CD4-positive, alpha-beta T cell treated with Interleukin-21 for 1 hour (primary cell): ENCODE results near the gene LTF.
"Not testable (repeated sequence)": the region's sequence is repeated elsewhere in the genome, so short reads cannot be mapped to it uniquely, and the experiment has no call there.

Experiments
- DNase-seq: peaks from one replicate; pipeline ENCODE4 v3.0.0-alpha.2; 2020

The LTF gene

DNA sequence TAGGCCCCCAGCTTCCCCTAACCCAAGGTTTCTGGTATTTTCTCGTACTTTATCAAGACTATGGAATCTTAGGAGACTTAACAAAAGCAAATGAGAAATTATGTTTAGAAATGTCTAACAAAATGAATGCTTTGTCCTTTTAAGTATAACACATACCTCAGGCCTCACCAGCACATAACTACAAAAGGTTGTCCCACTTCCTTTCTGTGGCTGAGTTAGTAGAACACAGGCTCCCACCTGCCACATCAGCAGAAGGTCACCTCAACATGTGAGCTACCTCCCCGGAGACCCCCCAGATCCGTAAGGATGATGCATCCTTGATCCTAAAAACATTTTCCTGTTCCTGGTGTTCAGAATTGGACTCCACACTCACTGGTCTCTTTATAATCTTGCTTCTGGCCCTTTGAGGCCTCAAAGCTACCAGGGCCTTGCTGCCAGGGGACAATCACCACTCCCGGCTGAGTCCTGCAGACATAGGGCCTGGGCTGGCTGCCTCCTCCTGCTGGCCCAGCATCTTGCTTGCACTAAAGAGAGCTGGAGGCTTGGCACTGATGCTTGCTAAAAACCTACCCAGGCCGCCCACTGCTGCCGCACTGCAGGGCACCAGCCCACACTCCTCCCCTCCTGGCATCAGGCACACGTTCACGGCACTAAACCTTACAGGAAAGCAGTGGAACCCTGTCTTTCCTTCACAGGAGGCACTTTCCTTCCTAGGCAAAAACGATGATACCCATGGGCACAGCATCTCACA lies 54.8 kb downstream of the LTF start:
- DNase-seq, result no peak

- DNase-seq, result no peak
Observed at GRCh38 chr3:46408853-46409252, 55.9 kb downstream of the LTF start.

DNA sequence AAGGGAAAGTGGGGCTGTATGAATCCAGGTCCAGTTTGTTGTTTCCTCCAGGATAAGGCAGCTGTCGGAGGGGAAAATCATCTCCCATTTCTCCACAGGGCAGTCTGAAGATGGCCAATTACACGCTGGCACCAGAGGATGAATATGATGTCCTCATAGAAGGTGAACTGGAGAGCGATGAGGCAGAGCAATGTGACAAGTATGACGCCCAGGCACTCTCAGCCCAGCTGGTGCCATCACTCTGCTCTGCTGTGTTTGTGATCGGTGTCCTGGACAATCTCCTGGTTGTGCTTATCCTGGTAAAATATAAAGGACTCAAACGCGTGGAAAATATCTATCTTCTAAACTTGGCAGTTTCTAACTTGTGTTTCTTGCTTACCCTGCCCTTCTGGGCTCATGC lies 56.7 kb downstream of the LTF start:
- DNase-seq, result no peak

DNA sequence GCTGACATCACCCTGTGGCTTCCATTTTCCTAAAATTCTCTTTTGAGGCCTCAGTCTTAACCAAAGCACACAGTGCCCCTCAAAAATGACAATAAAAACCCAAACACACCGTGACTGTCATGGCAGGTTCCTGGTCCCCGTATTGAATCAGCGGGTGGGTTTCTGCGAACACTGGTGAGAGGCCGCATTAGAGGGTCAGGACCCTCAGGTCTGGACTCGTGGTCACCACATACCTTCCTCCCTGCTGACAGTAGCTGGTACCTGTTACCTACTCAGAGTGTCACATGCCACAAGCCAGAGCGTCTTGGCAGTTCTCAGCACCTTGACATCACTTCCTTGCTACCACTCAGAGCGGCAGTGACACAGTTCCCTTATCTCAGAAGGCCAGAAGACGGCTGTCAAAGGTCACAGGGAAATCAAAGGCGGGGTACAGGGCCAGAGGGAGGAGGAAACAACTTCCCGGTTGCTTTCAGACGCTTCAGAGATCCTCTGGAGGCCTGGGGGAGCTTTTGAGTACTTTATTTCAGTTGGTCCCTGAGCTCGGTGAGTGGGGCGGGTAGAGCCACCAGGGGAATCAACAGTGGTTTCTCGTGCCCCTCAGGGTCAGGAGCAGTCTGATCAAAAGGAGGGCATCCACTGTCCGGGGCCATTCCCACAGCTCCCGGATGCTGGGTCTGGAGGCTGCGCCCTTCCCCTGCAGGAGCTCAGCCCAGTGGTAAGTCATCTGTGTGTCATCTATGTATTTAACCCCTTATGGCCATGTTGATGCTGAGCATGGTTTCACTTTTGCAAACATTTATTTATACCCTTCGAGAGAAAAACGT lies 57.7 kb downstream of the LTF start, which contains the start of the genes CCR5AS and CCRL2:
Gene CCR5AS (minus strand): TSS at position 279 of the 824 bp plus-strand sequence.
Gene CCRL2 (plus strand): TSS at position 472 of the 824 bp plus-strand sequence. CDS start 821 bp downstream, outside the sequence.
- DNase-seq, result peak; percentile 63

GRCh38 chr3:46406443-46406787 lies 58.3 kb downstream of the LTF start:
- peak; percentile 22 for DNase-seq

- no peak for DNase-seq
Observed at GRCh38 chr3:46405301-46406019, 59.2 kb downstream of the LTF start.

DNA sequence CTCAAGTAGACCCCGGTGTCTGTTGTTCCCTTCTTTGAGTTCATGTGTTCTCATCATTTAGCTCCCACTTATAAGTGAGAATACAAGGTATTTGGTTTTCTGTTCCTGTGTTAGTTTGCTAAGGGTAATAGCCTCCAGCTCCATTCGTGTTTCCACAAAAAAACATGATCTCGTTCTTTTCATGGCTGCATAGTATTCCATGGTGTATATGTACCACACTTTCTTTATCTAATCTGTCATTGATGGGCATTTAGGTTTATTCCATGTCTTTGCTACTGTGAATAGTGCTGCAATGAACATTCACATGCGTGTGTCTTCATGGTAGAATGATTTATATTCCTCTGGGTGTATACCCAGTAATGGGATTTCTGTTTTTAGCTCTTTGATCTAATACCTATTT lies 61.8 kb downstream of the LTF start:
- DNase-seq, result not testable (repeated sequence)

- DNase-seq, result no peak
Observed at GRCh38 chr3:46401579-46401978, 63.1 kb downstream of the LTF start.

DNA sequence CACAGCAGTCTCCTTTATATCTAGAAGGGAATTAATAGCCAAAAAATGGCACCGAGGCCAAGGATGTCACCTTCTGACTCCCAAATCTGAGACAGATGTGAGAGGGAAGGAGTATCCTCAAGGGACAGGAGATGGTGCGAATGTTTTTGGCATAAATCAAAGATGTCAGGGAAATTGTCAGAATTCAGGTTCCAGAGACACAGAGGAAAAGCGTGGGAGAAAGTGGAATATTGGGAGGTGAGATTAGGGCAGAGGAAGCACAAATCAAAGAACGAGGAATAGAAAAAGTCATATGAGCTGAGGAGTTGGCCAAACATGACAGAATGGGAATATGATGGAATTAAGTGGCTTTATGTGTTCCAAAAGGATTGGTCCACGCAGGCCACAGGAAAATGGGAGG lies 63.9 kb downstream of the LTF start:
- no peak for DNase-seq

DNA sequence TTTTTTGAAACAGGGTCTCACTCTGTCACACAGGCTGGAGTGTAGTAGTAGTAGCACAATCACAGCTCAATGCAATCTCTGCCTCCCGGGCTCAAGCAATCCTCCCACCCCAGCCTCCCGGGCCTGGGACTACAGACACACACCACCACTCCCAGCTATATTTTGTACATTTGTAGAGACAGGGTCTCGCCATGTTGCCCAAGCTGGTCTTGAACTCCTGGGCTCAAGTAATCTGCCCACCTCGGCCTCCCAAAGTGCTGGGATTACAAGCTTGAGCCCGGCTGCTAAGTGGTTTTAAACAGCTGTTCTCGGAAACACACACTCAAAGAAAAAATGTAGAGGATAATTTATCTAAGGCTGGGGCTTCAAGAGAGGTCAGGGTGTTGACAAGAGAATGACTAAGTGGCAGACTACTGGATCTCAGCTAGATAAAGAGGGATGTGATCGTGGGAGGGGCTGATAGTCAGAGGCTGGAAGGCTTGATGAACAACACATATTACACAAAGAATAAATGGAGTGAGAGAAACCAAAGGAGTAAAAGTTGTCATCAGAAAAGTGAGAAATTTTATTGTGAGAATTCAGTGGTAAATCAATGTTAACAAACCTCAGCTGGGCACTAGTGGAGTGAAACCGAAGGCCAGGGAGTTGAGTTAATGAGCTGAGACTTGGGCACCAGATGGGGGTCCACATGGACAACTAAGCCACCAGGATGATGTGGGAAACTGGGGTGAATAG lies 64.5 kb downstream of the LTF start:
- no peak for DNase-seq

- DNase-seq, result no peak
Observed at GRCh38 chr3:46399557-46399956, 65.1 kb downstream of the LTF start.

- no peak for DNase-seq
Observed at GRCh38 chr3:46399098-46399497, 65.6 kb downstream of the LTF start.

DNA sequence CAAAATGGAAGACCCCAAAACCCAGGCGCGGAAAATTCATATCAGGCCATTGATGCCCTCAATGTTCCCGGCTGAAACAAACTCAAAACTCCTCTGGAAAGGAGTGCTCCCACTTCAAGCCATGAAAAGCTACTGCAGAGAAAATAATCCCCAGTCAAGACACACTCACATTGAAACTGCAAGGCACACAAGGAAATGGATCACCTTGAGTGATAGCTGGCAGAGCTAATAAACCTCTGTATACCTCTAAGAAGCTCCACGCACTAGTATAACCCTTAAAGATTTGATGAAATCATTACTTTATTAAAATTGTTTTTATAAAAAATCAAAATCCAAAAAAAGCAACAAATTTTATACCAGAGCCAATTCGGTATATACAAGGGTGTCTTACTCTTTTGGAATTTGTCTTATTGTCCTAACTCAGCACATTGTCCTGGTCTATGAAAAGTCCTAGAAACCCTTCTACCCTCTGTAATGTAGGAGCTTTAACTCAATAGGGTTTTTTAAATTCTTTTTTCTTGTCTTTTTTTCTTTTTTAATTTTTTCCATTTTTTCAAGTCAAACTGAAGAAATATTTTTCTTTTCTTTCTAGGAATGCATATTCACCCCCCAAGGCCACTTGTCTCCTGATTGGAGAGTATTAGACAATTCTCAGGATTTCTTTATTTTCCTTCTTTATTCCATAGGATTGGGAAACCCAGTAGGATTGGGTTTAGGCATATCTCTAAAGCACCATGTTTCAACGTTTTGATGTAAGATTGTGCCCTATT lies 66.3 kb downstream of the LTF start:
- DNase-seq, result no peak

DNA sequence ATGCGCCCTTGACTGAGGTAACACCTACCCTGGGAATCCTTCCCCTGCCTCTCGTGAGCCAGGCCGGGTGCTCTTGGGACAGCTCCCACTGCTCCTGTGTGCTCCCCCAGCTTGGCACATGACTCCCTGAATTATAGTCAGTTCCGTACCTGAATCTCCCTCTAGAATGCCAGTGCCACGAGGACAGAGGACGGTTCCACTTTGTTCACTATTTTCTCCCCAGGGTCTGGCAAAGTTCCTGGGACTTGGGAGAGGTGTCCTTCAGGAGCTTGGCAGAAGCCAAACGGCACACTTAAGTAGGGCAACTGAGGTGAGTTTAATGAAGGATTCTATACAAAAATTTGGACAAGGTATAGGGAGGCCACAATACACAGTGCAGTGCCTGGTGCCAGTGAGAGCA lies 67.6 kb downstream of the LTF start:
- no peak for DNase-seq

GRCh38 chr3:46395766-46396530 lies 68.8 kb downstream of the LTF start:
- no peak for DNase-seq

DNA sequence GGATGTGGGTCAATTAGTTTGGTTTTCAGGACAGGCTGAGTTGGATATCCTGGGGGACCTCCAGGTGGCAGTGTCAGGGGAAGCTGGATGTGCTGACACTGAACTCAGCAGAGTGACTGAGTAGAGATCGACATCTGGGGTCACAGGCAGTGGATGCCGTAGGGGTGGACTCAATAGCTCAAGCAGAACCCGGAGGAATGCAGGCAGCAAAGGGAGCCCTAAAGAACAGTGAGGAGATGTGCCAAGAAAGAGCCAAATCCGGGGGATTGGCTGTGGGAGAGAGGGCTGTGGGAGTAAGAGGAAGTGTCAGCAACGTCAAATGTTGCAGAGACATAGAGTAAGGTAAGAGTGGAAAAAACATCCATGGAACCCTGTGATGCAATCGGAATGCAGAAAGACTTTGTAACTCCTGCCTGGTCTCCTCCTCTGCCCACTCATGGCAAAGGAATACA lies 69.5 kb downstream of the LTF start:
- no peak for DNase-seq

GRCh38 chr3:46393554-46394434 lies 70.9 kb downstream of the LTF start:
- no peak for DNase-seq

- no peak for DNase-seq
Observed at GRCh38 chr3:46393011-46393410, 71.7 kb downstream of the LTF start.

- not testable (repeated sequence) for DNase-seq
Observed at GRCh38 chr3:46391526-46391925, 73.2 kb downstream of the LTF start.

- DNase-seq, result no peak
Observed at GRCh38 chr3:46389306-46389705, 75.4 kb downstream of the LTF start.
